OCI-LY1 (cell line): ENCODE measurements around the gene KIF16B.

Experiments
- H2AFZ ChIP-seq: fragments of 200-600 bp; sonication (generic), shearing (Covaris generic); 2 replicates; pipeline ENCODE4 v1.6.0; 2014; ENCODE audit warnings: antibody characterized with exemption, mild to moderate bottlenecking, low read length
- H3F3A ChIP-seq: fragments of 200-600 bp; sonication (generic), shearing (Covaris generic); 2 replicates; pipeline ENCODE4 v1.6.0; 2014; ENCODE audit warnings: mild to moderate bottlenecking, antibody characterized with exemption, low read length, moderate library complexity; ENCODE audit not compliant: insufficient read depth
- H3K27ac ChIP-seq: fragments of 200-600 bp; sonication (generic); 2 replicates; pipeline ENCODE4 v1.5.1; 2014; ENCODE audit warnings: low read length, mixed run types, mild to moderate bottlenecking, low read depth; ENCODE audit not compliant: poor library complexity, severe bottlenecking
- H3K27me3 ChIP-seq: fragments of 200-600 bp; sonication (generic); 2 replicates; pipeline ENCODE4 v1.6.0; 2014; ENCODE audit warnings: antibody characterized with exemption, mild to moderate bottlenecking, low read length, moderate library complexity; ENCODE audit not compliant: insufficient read depth
- H3K36me3 ChIP-seq: fragments of 200-600 bp; sonication (generic); 2 replicates; pipeline ENCODE4 v1.6.1; 2014; ENCODE audit warnings: mild to moderate bottlenecking, antibody characterized with exemption, low read length, moderate library complexity, mixed read lengths; ENCODE audit not compliant: insufficient read depth
- H3K4me1 ChIP-seq: fragments of 200-600 bp; sonication (generic); 2 replicates; pipeline ENCODE4 v1.5.1; 2014; ENCODE audit warnings: mild to moderate bottlenecking, low read length, moderate library complexity; ENCODE audit not compliant: insufficient read depth, severe bottlenecking
- H3K4me2 ChIP-seq: fragments of 200-600 bp; sonication (generic), shearing (Covaris generic); 2 replicates; pipeline ENCODE4 v1.6.1; 2014; ENCODE audit warnings: low read length
- H3K4me3 ChIP-seq: fragments of 200-600 bp; sonication (generic); 2 replicates; pipeline ENCODE4 v1.5.1; 2014; ENCODE audit warnings: low read length, low read depth, mild to moderate bottlenecking, mixed read lengths; ENCODE audit not compliant: poor library complexity, severe bottlenecking
- H3K79me2 ChIP-seq: fragments of 200-600 bp; shearing (Covaris generic); 2 replicates; pipeline ENCODE4 v1.6.1; 2016; ENCODE audit warnings: mixed run types, low read length, mixed read lengths; ENCODE audit not compliant: insufficient read depth
- H3K9ac ChIP-seq: fragments of 200-600 bp; sonication (generic), shearing (Covaris generic); 2 replicates; pipeline ENCODE4 v1.6.1; 2014; ENCODE audit warnings: mild to moderate bottlenecking, low read length, mixed read lengths
- H3K9me2 ChIP-seq: fragments of 200-600 bp; sonication (generic), shearing (Covaris generic); 2 replicates; pipeline ENCODE4 v1.6.1; 2014; ENCODE audit warnings: low read depth, mild to moderate bottlenecking, low read length, mixed read lengths
- H3K9me3 ChIP-seq: fragments of 200-600 bp; shearing (Covaris generic); 2 replicates; pipeline ENCODE4 v1.6.1; 2014; ENCODE audit warnings: low read length, mixed read lengths
- H4K20me1 ChIP-seq: fragments of 200-600 bp; sonication (generic), shearing (Covaris generic); 2 replicates; pipeline ENCODE4 v1.6.0; 2016; ENCODE audit warnings: mild to moderate bottlenecking, low read length; ENCODE audit not compliant: insufficient read depth
- EZH2 ChIP-seq: fragments of 200-600 bp; sonication (generic), shearing (Covaris generic); IDR thresholded peaks from 2 replicates; pipeline ENCODE4 v1.8.0; 2017; ENCODE audit warnings: borderline replicate concordance, mixed run types, mild to moderate bottlenecking, antibody characterized with exemption, low read length, moderate library complexity, mixed read lengths
- TF ChIP-seq, protein P1 (sequence below): fragments of 200-600 bp; sonication (generic), shearing (Covaris generic); IDR thresholded peaks from 2 replicates; pipeline ENCODE4 v1.5.1; 2017; ENCODE audit warnings: mild to moderate bottlenecking, antibody characterized with exemption, low read length, moderate library complexity, mixed read lengths

KIF16B gene

DNA sequence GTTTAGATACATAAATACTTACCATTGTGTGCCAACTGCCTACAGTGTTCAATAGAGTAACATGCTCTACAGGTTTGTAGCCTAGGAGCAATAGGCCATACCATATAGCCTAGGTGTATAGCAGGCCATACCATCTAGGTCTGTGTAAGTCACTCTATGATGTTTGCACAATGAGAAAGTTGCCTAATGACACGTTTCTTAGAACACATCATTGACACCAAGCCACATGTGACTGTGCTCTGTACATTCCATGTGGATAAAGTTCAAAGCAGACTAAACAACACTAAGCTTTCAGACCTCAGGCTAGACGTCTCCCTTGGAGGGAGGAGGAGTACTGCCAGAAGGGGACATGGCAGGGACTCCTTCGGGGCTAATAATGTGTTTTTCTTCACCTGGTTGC is 93.6 kb downstream of the KIF16B start:
- Histone ChIP-seq H3K79me2 (no peaks in the 10 kb centered on the region), H3K36me3 (no peaks in the 10 kb centered on the region), H2AFZ (no peak overlapping the region), H4K20me1 (no peaks in the 10 kb centered on the region), H3K9me3 (no peaks in the 10 kb centered on the region), H3K4me1 (peaks cover 16% of the 10 kb centered on the region), H3K4me3 (no peak overlapping the region), H3K27me3 (no peaks in the 10 kb centered on the region), H3K9me2 (no peaks in the 10 kb centered on the region), H3F3A (no peaks in the 10 kb centered on the region), H3K9ac (no peak overlapping the region), H3K4me2 (no peak overlapping the region), H3K27ac (no peak overlapping the region)
- TF ChIP-seq EZH2: no peak

DNA sequence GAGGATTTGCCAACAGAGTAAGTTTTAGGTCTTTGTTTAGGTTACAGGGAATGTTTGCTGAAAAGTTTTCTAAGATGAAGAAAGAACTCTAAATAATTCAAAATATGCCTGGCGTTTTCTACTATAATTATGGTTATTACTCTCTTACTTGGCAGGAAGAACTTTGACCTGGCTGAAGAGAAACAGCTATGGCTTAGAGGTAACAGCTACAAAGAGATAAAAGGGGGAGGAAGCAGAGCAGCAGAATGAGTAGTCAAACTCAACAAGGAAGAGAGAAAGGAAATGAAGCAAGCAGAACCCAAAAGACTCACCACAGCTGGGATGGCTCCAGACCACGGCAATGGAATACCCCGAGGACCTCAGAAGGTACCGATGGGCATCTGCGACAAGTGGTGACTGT is 95.6 kb downstream of the KIF16B start:
- no peaks in the 10 kb centered on the region for H3F3A ChIP-seq
- peak overlapping the region; percentile 44 for H3K4me3 ChIP-seq
- H3K9ac ChIP-seq: peak overlapping the region; percentile 23
- no peak overlapping the region for H2AFZ ChIP-seq
- no peak for TF ChIP-seq EZH2
- H3K36me3 ChIP-seq: no peaks in the 10 kb centered on the region
- peak overlapping the region; percentile 54 for H3K4me2 ChIP-seq
- H3K9me3 ChIP-seq: no peaks in the 10 kb centered on the region
- no peaks in the 10 kb centered on the region for H3K79me2 ChIP-seq
- H3K9me2 ChIP-seq: no peaks in the 10 kb centered on the region
- H3K27me3 ChIP-seq: no peaks in the 10 kb centered on the region
- peak overlapping the region; percentile 38 for H3K27ac ChIP-seq
- no peaks in the 10 kb centered on the region for H4K20me1 ChIP-seq
- H3K4me1 ChIP-seq: peaks cover 16% of the 10 kb centered on the region

- Histone ChIP-seq H3K36me3 (no peaks in the 10 kb centered on the region), H3K9ac (no peak overlapping the region), H4K20me1 (no peaks in the 10 kb centered on the region), H3K9me3 (no peaks in the 10 kb centered on the region), H3K9me2 (no peaks in the 10 kb centered on the region), H3K4me3 (no peak overlapping the region), H2AFZ (no peak overlapping the region), H3K79me2 (no peaks in the 10 kb centered on the region), H3K27me3 (no peaks in the 10 kb centered on the region), H3K4me2 (no peak overlapping the region), H3F3A (no peaks in the 10 kb centered on the region), H3K27ac (no peak overlapping the region), H3K4me1 (peaks cover 16% of the 10 kb centered on the region)
- TF ChIP-seq, protein P1, sequence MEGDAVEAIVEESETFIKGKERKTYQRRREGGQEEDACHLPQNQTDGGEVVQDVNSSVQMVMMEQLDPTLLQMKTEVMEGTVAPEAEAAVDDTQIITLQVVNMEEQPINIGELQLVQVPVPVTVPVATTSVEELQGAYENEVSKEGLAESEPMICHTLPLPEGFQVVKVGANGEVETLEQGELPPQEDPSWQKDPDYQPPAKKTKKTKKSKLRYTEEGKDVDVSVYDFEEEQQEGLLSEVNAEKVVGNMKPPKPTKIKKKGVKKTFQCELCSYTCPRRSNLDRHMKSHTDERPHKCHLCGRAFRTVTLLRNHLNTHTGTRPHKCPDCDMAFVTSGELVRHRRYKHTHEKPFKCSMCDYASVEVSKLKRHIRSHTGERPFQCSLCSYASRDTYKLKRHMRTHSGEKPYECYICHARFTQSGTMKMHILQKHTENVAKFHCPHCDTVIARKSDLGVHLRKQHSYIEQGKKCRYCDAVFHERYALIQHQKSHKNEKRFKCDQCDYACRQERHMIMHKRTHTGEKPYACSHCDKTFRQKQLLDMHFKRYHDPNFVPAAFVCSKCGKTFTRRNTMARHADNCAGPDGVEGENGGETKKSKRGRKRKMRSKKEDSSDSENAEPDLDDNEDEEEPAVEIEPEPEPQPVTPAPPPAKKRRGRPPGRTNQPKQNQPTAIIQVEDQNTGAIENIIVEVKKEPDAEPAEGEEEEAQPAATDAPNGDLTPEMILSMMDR: peak; percentile 66
- TF ChIP-seq EZH2: no peak
Measured at GRCh38 chr20:16476032-16476431, 97.2 kb downstream of the KIF16B start.

DNA sequence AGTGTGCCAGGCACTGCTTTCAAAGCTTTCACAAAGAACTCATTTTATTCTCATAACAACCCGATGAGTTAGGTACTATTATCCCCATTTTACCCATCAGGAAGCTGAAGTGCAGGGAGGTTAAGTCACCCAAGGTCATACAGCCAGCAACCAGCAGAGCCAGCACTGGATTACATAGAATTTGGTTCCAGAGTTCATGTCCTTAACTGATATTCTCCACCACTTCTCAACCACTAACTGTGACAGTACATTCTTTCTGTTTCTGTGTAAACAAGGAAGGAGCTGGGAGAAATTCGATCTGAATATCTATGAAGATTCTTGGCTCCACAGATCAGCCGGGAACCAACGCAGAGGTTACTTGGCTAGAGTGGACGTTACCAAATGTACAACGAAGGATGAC is 98.0 kb downstream of the KIF16B start:
- no peak overlapping the region for H2AFZ ChIP-seq
- no peaks in the 10 kb centered on the region for H3K9me2 ChIP-seq
- H3K36me3 ChIP-seq: no peaks in the 10 kb centered on the region
- H3K9ac ChIP-seq: no peak overlapping the region
- H3K4me3 ChIP-seq: no peak overlapping the region
- H3K4me1 ChIP-seq: peaks cover 16% of the 10 kb centered on the region
- no peak overlapping the region for H3K27ac ChIP-seq
- no peaks in the 10 kb centered on the region for H3K9me3 ChIP-seq
- H4K20me1 ChIP-seq: no peaks in the 10 kb centered on the region
- H3K4me2 ChIP-seq: no peak overlapping the region
- H3F3A ChIP-seq: no peaks in the 10 kb centered on the region
- no peaks in the 10 kb centered on the region for H3K79me2 ChIP-seq
- TF ChIP-seq, protein P1: no peak
- no peak for TF ChIP-seq EZH2
- H3K27me3 ChIP-seq: no peaks in the 10 kb centered on the region
